Activated naive CD8-positive, alpha-beta T cell treated with anti-CD3 and anti-CD28 coated beads, Interleukin-2, amount 50 U/mL, for 16 hours (primary cell): ENCODE results near the gene GPAM.
"Not testable (repeated sequence)": the region's sequence is repeated elsewhere in the genome, so short reads cannot be mapped to it uniquely, and the experiment has no call there.

Experiments used
- DNase-seq: peaks from one replicate; pipeline ENCODE4 v3.0.0-alpha.2; 2020; ENCODE audit warnings: low read depth, low spot score

Gene GPAM, protein sequence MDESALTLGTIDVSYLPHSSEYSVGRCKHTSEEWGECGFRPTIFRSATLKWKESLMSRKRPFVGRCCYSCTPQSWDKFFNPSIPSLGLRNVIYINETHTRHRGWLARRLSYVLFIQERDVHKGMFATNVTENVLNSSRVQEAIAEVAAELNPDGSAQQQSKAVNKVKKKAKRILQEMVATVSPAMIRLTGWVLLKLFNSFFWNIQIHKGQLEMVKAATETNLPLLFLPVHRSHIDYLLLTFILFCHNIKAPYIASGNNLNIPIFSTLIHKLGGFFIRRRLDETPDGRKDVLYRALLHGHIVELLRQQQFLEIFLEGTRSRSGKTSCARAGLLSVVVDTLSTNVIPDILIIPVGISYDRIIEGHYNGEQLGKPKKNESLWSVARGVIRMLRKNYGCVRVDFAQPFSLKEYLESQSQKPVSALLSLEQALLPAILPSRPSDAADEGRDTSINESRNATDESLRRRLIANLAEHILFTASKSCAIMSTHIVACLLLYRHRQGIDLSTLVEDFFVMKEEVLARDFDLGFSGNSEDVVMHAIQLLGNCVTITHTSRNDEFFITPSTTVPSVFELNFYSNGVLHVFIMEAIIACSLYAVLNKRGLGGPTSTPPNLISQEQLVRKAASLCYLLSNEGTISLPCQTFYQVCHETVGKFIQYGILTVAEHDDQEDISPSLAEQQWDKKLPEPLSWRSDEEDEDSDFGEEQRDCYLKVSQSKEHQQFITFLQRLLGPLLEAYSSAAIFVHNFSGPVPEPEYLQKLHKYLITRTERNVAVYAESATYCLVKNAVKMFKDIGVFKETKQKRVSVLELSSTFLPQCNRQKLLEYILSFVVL

DNA sequence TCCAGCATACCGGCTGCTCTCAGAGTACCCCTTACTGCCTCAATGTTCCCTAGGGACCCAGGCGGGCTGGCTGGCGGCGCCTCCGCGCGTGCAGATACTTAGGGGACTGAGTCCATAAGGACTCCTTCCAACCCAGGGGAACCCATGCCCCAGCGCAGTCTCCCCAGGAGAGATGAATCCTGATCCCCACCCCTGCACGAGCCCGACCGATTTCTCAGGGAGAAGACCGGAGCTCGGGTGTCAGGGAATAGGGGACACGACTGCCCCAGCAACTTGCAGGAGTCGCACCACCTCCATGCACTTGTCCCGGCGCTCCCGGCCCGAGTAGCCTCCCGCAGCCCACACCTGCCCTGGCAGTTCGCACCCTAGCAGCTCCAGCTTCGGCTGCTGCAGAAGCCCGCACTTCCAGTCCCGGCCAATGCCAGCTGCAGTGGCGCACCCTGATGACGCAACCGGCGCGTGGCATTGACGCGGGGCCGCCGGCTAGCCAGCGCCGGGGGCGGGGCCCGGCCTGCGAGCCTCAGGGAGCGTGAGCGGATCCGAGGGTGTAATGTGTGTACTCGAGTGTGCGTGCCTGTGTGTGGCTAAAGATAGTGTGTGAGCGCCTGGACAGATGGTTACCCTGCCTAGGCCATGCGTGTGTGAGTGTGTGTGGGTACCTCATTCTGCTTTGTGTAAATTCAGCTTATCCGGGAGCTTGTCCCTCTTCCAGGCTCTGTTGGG lies at the start of gene GPAM:
TSS of gene GPAM (minus strand) at position 437 of the 723 bp plus-strand sequence. CDS start 1,981 bp downstream, outside the sequence.
- peak; percentile 97 for DNase-seq

DNA sequence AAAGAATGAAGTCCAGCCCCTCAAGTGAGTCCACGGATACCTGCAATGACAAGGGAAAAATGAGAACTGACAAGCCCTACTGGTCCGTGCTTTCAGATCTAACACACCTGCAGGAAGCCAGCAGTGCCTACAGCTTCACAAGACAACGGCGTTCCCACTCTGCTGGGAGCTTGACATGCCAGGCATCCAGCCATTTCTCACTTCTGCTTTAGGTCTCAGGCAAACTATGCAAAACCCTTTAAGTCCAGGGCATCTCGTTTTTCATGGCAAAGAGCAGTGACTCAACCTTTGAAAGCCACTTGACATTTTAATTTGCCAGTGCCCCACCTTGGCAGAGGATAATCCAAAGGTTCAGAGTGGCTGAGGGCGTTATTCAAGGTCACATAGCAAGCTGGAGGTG lies 49.1 kb upstream of the GPAM start:
- DNase-seq: no peak

DNA sequence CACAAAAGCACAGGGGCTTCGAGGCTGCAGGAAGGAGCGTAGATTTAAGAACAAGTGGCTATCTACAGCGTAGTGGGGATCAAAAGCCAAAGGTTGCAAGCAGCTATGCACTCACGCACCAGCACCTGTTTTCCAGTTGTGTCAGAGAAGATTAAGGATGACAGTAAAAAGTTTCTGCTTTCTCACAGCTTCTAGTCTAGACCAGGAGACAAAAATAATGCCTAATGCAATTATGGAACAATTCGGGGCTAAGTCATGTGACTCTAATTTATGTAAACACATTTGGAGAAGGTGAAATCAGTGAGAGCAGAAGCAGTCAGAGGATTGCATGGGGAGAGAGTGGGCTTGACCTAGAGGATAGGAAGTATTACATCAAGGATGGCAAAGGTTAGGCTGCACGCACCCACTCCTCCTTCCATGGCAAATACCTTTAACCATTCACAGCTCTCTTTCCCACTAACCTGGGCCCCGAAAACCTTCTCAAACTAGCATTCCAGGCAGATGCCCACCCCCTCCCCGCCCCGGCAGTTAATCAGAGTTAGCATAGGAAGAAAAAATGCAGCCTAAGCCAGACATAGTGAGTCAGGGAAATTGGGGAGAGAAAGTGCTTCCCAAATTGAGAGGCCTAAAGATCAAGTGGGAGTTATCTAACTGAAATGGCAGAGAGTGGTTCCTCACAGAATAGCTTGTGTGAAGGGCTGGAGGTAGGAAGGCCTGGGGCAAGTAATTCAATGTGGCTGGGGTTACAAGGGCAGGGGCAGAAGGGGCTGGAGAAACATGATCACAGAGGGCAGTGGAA lies 48.2 kb upstream of the GPAM start:
- no peak for DNase-seq

DNA sequence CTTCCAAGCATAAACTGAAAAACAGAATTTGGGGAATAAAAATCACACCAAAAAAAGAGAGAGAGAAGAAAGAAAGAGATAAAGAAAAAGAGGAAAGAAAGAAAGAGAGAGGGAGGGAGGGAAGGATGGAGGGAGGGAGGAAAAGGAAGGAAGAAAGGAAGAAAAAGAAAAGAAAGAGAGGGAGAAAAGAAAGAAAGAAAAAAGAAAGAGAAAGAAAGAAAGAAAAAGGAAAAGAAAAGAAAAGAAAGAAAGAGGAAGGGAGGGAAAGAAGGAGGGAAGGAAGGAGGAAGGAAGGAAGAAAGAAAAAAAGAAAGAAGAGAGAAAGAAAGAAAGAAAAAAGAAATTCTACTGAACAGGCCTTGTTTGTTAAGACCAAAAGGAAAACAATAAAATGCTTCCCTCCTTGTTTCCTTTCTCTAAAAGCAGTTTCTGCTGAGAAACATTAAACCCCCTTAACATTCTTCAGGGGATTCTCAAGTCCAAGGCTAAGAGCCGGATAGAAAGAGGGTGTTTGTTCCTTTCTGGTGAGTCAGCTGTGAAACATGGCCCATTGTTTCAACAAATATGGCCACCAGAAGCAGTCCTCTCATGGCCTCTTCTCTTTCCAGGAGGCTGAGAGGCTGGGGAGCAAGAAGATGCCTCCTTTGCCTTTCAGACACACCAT lies 46.9 kb upstream of the GPAM start:
- DNase-seq: no peak

DNA sequence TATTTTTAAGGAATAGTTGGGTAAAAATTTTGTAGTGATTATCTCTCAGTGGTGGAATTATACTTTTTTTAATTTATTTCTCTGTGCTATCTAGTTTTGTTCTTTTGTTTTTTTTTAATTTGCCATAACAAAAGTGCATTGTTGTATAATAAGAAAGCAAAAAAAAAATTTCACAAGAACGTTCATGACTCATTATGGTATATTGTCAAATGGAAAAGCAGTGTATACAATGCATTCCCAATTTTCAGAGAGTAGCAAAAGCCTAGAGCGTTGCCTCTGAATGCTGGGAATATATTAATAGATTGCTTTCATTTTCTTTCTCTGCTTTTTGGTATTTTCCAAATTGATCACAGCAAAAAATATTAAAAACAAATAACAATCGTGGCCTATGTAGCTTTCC lies 46.3 kb upstream of the GPAM start:
- DNase-seq: no peak

DNA sequence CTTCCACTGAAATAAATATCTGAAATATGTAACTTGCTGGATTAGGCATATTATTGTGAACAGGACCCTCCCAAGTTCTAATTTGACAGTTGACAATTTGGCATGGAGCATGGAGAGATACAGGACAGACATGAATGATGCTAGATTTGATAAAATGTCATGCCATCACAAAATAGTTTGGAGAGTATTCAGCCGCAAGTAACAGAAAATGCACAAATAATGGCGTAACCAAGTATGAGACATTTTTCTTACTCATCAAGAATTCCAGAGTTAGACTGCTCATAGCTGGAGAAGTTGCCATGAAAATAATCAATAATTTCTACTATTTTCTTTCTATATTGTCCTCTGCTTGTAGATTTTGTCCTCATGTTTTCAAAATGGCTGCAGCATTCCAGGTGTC lies 45.5 kb upstream of the GPAM start:
- DNase-seq: no peak

DNA sequence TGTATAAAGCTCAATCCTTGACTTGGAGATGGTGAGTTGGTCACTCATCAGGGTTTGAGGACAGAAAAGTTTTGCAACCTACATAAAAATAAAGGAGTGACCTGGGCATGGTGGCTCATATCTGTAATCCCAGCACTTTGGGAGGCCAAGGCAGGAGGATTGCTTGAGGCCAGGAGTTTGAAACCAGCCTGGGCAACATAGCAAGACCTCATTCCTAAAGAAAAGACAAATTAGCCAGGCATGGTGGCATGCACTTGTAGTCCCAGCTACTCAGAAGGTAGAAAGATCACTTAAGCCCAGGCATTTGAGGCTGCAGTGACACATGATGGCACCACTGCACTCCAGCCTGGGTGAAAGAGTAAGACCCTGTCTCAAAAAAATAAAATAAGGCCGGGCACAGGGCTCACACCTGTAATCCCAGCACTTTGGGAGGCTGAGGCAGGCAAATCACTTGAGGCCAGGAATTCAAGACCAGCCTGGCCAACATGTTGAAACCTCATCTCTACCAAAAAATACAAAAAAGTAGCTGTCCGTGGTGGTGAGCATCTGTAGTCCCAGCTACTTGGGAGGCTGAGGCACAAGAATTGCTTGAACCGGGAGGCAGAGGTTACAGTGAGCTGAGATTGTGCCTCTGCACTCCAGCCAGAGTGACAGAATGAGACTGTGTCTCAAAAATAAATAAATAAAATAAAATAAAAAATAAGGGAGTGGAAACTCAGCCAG lies 45.0 kb upstream of the GPAM start:
- DNase-seq: not testable (repeated sequence)

DNA sequence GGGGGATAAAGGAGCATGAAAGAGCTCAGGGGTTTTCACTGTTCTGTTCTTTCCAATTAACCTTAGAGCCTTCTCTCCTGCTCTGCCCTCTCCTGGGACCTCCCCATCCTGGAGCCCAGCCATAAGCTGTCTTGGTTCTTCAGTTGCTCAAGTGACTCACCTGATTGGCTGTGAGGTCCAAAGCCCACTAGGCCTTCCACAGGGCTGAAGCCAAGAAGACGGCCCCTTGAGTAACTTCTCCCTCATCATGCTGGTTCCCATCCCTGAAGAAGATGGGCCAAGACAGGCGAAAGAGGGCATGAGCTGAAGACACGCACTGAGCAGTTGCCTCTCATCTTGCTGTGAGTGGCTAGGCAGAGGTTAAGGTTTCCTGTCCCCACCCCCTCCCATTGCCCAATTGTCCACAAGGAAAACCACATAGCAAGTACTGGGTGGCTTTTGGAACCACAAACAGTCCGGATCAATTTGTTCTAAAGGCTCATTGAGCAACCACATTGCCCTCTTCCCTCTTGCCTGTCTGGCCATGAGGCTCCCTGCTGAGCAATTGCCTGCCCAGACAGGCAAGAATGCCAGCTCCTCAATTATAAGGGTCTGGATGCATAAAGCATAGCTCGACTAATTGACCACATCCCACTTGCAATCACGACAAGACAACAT lies 43.9 kb upstream of the GPAM start:
- DNase-seq: no peak

DNA sequence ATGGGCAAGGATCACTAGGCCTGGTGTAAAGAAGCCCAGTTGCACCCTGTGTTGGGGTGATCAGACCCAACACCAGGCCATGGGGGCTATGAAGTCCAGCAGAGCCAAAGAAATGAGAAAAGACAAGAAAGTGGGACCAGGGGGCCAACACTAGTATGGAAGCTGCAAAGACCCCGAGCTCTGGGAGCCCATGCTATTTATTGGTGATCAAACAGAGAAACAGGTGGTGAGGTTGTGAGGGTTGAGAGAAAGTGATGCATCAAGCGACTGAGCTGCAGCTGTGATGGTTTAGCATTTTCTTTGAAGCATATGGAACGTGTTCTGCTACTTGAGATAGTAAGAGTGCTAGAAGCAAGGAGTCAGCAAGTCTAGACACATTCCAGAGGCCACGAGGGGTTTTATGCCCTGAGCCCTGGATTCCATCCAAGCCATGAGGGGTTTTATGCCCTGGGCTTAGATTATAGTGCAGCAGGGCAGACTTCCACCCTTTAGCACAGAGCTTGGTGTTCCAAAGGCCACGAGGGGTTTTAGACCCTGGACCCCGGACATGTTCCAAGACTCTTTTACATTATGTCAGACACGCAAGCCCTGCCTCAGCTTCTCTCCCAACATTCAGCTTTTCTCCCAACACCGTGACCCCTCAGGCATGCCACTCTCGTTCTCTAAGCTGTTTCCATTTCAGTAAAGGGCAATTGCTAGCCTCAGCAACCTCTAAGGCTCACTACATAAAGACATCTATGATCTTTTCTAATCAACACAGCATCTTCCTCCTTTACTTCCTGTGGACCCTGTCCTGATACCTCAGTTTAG lies 43.1 kb upstream of the GPAM start:
- DNase-seq: no peak

DNA sequence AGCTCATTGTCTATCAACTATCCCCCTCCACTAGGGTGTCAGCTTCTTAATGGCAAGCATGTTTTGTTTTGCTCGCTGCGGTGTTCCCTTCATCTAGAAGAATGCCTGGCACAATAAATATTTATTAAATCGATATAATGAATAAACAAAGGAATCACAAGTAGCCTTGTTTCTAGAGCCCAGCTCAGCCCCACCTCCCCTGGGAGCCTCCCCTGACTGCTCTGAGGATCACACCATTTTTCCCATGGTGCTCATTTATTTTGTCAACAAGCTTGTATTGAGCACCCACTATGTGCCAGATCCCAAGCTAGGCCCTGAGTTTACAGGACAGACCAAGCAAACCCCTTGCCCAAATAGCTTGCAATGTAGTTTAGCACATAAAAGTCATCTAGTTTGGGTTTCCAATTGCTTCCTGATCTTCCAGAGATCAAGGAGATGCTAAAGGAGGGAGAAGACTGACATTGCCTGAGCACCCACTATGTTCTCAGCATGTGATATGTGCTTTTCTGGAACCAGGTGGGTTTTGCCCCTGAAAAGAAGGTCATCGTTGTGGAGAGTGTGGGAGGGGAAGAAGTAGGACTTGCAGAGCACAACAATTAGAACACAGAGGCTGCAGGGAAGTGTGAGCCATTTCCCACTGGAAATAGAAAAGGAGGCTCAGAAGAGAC lies 42.3 kb upstream of the GPAM start:
- no peak for DNase-seq

DNA sequence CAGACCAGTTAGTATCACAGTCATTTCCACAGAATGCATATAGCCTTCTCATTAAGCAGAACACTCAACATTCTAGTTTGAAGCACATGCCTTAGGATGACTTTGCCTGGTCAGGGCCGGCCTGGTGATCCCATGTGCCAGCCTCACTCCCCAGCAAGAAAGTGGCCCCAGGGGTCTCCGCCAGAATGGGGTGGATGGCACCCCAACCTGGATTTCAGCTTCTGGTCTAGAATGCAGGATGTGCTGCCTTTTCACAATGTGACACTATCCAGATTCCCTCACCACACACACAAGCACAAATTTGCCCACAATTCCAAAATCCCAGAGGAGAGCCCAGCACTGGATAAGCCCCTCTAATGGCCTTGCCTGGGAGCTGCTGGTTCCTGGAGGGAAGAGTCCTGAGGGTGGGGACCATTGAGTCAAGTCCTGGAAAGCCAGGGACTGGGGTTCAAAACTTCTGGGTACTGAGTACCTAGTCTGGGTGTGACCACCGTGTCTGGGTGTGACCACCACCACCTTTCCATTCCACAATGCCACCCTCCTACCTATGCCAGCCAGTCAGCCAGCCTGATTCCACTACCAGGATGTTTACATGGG lies 41.5 kb upstream of the GPAM start:
- DNase-seq: no peak

DNA sequence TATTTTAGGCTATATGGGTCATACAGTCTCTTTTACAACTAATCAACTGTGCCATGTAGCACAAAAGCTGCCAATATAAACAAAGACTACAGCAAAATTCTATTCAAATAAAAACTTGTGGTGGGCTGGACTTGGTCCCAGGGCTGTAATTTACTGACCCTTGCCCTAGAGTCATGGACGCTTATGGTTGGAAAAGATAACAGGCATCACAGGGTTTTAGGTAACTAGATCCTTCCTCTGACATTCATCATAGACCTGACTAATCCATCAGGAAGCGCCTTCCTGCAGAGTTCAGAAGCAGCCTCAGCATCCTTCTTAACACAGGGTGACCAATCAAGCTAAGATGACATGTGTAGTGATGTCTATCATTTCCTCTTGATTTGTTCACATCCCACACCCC lies 40.2 kb upstream of the GPAM start:
- DNase-seq: no peak

DNA sequence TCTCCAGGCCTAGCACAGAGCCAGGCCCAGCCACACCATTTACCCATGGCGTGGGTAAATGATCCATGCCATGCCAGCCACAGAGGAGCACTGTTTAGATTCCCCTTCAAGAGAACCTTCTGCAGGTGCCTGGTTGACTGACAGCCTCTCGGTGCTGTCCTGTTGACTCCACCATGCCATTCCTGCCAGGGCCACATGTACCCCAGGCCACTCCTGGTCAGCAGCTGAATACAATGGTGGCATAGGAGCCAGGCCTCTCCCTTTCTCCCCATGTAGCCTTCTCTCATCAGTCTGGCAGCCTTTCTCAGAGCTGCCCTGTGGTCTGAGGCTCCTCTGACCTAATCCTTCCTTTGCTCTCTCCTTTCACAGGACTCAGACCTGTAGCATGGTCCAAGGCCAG lies 39.2 kb upstream of the GPAM start:
- no peak for DNase-seq

DNA sequence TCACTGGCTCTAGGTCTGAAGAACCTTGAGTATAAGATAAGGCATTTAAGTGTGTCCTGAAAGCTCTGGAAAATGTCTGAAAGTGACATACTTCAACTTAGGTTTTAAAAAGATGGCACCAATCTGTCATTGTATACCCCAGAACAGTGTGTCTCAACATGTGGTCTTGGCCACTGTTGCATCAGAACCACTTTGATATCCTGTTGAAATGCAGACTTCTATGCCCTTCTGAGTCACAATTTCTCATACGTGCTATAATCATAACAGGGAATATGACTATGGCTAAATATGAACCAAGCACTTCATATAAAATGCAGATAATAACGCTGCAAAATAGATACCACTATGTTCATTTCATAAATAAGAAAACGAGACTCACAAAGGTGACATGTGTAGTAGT lies 38.0 kb upstream of the GPAM start:
- no peak for DNase-seq

DNA sequence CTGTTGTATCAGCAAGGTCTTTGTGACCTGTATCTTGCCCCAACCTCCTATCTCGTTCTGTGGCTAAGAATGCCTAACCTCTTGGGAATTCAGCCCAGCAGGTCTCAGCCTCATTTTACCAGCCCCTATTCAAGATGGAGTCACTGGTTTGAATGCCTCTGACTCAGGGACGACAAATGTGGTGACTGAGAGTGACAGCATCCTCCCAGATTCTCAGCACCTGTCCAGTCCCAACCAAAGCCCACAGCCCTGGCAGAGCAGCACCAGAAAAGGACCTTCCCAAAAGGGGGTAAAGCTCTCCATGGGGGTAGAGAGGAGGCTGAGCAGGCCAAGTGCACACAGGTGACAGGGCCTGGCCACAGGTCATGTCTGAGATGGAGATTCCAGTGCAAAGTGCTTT lies 35.4 kb upstream of the GPAM start:
- DNase-seq: no peak

DNA sequence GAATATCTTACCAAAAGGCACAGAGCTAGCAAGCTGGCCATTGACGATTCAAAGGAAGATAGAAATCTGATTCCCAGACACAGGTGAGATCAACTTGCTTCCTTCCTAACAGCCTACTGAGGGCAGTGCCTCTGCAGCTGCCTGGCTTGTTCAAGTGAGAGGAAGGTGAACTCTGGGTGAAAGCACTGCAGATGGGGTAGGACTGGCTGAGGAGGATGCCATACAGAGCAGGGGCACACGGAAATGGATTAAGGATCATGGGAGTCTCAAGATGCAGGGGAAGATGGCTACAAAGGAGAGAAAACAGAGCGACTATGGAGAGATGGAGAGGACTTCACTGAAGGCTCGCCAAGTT lies 34.4 kb upstream of the GPAM start:
- DNase-seq: no peak

DNA sequence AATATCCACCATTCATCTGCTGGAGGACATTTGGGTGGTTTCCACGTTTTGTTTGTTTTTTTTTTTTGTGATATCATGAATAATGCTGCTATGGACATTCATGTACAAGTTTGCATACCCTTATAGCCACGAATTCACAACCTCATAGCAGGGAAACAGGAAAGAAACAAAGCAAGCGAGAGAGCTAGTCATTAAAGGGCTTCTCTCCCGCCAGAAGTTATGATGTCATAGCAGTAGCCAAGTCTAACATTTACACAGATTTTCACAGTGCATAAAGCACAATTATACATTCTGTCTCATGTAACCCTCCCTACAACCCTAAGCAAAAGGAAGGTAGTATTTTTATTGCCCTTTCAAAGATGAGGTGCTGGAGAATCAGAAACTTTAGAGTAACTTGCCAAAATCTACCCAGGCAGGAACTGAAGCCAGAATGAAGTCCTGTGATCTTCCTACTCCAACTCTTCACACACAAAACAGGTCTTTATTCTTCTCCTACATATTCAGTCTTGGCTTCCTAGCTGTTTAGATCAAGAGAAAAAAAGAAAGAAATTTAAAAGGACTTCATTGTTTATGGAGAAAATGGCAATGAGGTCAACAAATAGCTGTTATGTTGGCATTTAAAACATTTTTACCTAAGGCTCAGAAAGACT lies 33.9 kb upstream of the GPAM start:
- DNase-seq: no peak

DNA sequence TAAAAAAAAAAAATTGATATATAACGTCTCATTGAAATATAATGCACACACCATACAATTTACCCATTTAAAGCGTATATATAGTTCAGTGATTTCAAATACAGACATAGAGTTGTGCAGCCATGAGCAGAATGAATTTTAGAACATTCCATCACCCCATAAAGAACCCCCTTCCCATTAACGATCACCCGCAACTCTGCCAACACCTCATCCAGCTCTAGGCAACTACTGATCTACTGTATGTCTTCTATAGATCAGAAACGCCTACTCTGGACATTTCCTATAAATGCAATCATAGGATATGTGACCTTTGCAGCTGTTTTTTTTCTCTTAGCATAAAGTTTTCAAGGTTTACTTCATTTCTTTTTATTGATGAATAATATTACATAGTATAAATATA lies 33.4 kb upstream of the GPAM start:
- no peak for DNase-seq
